ENCODE data around the gene DLGAP5.

DLGAP5 gene

DNA sequence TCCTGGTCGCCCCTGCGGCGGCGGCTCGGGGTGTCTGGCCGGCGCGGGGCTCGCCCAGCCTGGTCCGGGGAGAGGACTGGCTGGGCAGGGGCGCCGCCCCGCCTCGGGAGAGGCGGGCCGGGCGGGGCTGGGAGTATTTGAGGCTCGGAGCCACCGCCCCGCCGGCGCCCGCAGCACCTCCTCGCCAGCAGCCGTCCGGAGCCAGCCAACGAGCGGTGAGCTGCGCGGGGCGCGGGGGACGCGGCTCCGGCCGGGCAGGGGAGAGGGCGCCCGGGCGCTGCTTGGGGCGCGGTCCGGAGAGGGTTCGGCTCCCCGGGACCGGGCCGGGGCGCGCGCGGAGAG is 62.3 kb downstream of the DLGAP5 start, which contains the start of gene LGALS3:
TSS of gene LGALS3 (plus strand) at position 167 of the 342 bp plus-strand sequence. CDS start 8,122 bp downstream, outside the sequence.
- DNase-seq (ENCODE audit: low read depth in 3 of 3): peak in 1 of 3 experiments; percentile 27

- DNase-seq (ENCODE audit: low read depth in 3 of 3): no peak
Observed at GRCh38 chr14:55128386-55129085, 62.8 kb downstream of the DLGAP5 start.

GRCh38 chr14:55127460-55127951 is 63.9 kb downstream of the DLGAP5 start:
- DNase-seq (ENCODE audit: low read depth in 3 of 3): no peak

DNA sequence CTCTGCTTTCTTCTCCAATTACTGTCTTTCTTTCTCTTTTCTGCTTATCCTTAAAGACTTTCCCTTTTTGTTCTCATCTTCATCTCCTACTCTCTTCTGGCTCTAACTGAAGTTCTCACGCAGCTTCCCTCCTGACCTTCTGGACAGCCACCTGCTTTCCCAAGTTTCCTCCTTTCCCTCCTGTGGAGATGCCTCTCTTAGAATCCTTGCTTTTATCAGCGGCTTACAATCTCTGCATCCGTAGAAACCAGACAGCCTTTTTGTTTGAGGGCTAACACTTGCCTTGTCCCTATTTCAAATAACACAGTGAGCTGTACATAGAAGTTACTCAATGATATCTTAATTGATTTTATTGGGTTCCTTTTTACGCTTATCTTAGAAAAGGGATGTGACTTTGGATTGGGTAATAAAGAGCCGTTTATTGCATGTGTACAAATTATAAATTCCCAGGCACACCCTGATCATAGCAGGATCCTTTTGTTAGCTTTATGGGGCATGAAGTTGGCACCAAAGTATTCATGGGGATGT is 64.4 kb downstream of the DLGAP5 start:
- DNase-seq (ENCODE audit: low read depth in 3 of 3): no peak

DNA sequence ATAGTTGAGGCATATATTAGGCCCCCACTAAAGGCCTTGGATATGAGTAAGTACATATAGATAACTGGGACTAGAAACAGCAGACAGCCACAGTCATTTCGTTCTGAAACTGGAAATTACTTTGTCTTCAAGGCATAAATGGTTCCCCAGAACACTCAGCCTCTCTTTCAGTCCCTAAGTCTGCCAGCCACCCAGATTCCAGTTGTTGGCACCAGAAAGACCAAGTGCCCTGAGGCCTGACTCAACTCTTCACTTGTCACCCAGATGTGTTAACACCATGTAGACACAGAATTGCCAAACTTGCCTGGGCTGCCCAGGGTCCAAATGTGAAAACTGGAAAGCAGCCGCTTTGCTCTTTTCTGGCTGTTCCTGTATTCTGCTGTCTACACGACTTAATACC is 65.4 kb downstream of the DLGAP5 start:
- no peak for DNase-seq (ENCODE audit: low read depth in 3 of 3)

DNA sequence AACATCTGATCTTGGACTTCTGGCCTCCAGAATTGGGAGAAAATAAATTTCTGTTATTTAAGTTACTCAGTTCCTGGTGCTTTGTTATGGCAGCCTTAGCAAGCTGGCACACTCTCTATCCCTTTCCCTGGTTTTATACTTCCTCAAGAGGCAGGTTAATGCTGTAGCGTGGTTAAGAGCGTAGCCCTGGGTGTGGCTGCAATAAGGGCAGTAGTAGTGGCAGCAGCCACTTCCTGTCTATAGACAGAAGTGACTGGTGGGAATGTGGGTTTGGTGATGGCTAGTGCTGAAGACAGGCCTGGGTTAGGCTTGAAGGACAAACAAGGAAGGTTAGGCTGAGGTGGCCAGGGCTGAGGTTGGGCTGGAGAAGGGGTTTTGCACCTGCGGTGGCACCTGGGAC is 66.0 kb downstream of the DLGAP5 start:
- no peak for DNase-seq (ENCODE audit: low read depth in 3 of 3)

- DNase-seq (ENCODE audit: low read depth in 3 of 3): no peak
Observed at GRCh38 chr14:55124774-55125386, 66.5 kb downstream of the DLGAP5 start.

DNA sequence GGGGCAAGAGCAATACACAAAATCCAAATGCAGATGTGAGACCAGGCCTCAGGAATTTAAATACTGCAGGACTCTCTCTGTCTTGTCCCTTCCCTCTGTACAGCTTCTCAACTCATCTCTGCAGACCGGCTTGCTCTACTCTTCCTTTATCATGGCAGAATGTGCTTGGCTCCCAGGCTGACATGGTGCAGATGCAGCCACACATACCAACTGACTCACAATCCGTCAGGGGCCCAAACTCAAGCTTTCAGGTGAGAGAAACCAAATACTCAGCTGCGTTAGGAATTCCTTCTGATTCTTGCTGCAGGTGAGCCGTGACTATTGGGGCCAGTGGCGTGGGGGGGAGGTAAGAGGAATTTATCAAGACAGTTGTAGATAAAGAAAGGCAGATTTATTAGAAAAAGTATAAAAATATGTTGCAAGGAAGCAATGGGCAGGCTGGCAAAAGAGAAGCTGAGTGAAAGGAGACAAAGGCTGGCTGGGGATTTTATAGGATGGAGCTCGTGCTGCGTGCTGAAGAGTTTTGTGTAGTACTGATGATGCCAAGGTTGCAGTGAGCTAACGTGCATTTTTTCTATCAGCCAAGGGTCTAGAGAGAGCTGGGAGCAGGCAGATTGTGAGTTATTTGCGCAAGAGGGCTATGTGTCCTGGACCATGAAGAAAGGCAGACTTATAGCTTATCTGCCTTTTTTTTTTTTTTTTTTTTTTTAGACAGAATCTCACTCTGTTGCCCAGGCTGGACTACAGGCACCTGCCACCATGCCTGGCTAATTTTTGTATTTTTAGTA is 67.3 kb downstream of the DLGAP5 start:
- no peak for DNase-seq (ENCODE audit: low read depth in 3 of 3)

DNA sequence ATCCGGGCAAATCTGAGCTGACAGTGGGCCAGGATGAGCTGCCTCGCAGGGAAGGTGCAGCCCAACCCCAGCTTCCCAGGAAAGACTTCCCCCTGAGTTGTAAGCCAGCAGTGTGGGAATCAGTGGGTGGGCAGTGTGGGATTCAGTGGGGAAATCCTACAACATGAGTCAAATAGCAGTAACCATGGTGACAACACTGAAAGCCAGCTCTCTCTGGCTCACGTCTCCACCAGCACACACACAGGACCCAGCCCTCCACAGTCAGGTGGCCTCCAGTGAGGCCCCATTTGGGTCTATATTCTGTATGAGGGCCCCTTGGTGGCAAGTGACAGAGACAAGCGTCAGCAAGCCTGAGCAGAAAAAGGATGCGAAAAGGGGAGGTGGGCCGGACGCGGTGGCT is 68.3 kb downstream of the DLGAP5 start:
- DNase-seq (ENCODE audit: low read depth in 3 of 3): no peak

GRCh38 chr14:55122440-55122986 is 68.9 kb downstream of the DLGAP5 start:
- DNase-seq (ENCODE audit: low read depth in 3 of 3): no peak

DNA sequence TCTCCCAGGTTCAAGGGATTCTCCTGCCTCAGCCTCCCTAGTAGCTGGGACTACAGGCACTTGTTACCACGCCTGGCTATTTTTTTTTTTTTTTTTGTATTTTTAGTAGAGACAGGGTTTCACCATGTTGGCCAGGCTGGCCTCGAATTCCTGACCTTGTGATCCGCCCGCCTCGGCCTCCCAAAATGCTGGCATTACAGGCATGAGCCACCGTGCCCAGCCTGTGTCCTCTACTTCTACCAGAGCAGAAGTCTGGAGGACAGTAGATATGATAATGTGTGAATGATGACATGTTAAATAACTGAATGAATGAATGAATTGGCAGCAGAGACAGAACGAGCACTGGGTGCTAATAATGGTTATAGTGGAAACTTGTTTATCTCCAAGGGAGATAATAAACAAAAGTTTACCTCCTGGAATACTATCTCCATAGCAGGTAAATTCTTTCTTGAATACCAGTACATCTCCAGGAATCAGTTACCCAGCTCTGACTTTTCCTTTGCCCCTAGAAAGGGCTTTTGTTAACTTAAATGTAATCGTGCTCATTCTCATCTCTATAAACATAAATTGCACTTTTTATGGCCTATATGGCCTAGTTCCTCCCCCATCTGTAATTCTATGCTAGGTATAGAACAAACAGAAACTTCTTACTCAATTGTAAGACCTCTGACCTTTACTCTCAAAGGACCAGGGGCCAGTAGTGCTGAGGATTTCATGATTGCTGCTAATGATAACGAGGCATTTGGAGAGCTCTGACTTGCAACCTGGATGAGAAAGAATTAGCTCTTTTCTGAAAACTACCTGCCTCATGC is 69.6 kb downstream of the DLGAP5 start:
- DNase-seq (ENCODE audit: low read depth in 3 of 3): no peak

DNA sequence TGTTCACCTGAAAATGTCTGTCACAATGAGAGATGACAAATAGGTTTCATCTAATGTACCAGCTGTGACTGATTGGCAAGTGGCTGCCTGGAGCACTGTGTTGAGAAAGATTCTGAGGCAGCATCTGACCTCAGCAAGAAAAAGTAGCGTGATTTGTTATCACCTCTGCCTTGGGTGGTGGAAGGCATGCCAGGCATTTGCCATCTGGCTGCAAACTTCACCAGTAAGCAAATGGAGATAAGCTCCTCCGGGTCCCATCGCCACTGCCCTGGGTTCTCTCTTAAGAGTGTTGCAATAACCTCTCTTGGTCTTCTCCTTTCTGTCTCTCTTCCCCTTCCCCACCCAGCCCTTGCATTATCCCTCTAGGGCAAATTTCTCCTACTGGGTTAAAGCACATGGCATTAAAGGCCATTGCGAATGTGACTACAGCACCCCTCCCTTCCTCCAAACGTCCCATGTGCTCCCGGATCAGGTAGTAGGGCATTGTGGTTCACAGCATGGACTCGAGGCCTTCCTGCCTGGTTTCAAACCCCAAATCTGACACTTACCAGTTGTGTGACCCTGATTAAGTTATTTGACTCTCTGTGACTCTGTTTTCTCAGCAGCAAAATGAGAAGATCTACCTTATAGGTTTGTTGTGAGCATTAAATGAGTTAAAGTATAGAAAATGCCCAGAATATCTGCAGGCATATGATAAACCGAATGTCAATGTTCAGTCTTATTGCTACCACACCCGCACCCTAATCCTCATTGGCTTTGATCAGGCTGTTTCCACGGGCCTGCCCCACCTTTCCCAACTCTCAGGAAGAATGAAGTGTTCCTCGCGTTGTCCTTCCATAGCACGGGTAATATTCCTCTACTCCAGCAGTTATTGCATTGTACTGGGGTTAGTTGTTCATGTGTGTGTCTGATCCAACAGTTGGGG is 70.6 kb downstream of the DLGAP5 start:
- no peak for DNase-seq (ENCODE audit: low read depth in 3 of 3)

- DNase-seq (ENCODE audit: low read depth in 3 of 3): no peak
Observed at GRCh38 chr14:55118761-55119160, 72.6 kb downstream of the DLGAP5 start.

DNA sequence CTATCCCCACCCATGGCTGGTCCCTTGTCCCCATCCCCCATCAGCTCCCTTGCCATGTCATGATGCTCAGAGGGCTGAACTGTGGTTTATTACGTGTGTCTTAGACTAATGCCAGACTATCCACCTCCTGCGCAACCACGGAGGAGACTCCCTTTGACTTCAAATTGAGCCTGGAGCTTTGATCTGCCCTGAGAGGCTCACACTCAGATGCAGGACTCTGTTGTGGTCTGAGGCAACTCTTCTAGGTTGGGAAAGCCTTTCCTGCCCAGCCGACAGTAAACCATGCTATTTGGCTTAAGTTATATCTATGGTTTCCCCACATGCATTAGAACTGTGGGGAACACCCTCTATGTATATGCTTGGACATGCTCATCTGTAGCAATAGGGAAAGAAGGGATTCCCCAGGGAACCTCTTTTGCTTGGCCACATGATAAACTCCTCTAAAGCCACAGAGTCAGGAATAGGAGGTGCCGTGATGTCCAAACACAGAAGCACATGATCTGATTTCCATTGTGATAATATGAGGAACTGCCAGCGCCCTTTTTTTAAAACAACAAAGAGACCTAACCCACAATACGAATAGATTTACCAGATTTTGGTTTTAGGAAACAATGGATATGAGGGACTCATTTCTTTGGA is 73.5 kb downstream of the DLGAP5 start:
- DNase-seq (ENCODE audit: low read depth in 3 of 3): no peak

DNA sequence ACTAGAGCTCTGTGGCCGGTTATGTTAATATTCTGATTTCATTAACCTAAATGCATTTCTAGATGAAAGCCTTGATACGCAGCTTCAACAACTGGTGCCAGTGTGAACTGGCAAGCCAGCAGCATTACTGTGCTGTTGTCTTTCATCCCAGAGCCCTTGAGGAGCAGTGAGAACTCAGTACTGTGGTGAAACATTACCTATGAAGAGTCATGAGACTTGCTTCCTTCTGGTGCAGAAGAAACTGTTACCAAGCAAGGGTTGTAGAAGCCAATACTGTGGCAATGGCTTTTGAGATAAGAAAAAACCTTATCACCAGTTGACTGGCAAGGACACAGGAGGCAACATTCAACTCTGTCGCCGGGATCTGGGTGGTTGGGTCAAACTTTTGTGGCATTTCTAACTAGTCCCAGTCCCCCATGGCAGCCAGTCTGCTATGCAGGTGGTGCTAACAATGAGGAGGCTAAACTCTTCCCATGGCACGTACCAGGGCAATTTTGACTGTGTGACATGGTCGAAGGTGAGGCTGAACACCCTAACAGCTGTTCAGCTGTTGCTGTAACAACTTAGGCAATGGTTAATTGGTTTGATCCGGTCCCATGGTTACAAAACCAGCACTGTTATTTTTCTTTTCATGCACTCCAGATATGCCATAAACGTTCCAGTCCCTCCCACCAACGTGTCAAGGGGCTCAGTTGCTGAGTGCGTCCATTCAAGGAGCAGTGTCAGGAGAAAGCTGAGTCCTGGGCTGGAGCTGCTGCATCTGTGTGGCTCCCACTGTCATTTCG is 74.9 kb downstream of the DLGAP5 start:
- DNase-seq (ENCODE audit: low read depth in 3 of 3): no peak

- no peak for DNase-seq (ENCODE audit: low read depth in 3 of 3)
Observed at GRCh38 chr14:55115861-55116245, 75.5 kb downstream of the DLGAP5 start.

DNA sequence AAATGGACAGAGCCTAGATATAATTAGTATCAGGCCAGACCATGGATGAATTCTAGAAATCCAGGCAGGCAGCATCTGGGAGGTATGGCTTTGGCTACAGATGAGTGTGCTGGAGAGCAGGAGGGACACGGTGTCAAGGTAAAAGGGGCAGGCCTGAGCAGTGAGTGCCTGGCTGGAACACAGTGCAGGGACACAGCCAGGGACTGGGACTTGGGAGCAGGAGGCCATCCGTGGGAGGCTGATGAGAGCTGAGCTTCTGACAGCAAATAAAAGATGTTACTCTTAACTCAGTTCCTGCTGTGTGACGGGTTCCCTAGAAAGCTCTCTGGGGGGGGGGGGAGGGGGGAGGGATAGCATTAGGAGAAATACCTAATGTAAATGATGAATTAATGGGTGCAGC is 75.9 kb downstream of the DLGAP5 start:
- no peak for DNase-seq (ENCODE audit: low read depth in 3 of 3)

GRCh38 chr14:55114720-55115119 is 76.7 kb downstream of the DLGAP5 start:
- no peak for DNase-seq (ENCODE audit: low read depth in 3 of 3)

Measured in stimulated activated CD4-positive, alpha-beta T cell treated with anti-CD3 and anti-CD28 coated beads, TNF-alpha, amount 100 ng/mL, for 24 hours (primary cell).